GM23338 (cell line): ENCODE results near the gene SIAH1.

Experiments
- EZH2 ChIP-seq: fragments of 200-600 bp; sonication (generic); IDR thresholded peaks from one replicate; pipeline ENCODE4 v1.8.0; 2017; ENCODE audit warnings: antibody characterized with exemption, mild to moderate bottlenecking, low read depth; ENCODE audit not compliant: unreplicated experiment
- EZH2phosphoT487 ChIP-seq: fragments of 200-600 bp; sonication (generic); IDR thresholded peaks from one replicate; pipeline ENCODE4 v1.8.1; 2018; ENCODE audit warnings: antibody characterized with exemption; ENCODE audit not compliant: unreplicated experiment
- JUNB ChIP-seq: IDR thresholded peaks from one replicate; pipeline ENCODE4 v1.6.1; 2016; ENCODE audit warnings: antibody characterized with exemption; ENCODE audit not compliant: unreplicated experiment
- POLR2AphosphoS5 ChIP-seq: IDR thresholded peaks from 2 replicates; pipeline ENCODE4 v1.6.1; 2016; ENCODE audit warnings: antibody characterized with exemption, low read depth
- STAT1 ChIP-seq: IDR thresholded peaks from one replicate; pipeline ENCODE4 v1.6.1; 2016; ENCODE audit warnings: antibody characterized with exemption; ENCODE audit not compliant: unreplicated experiment
- ZNF114 ChIP-seq: fragments of 250-450 bp; sonication (Bioruptor Pico); IDR thresholded peaks from 2 replicates; pipeline ENCODE4 v1.5.0; 2020; ENCODE audit warnings: mild to moderate bottlenecking, moderate library complexity
- TF ChIP-seq, protein P1 (sequence below), 2 experiments: fragments of 200-600 bp in 1 of 2; sonication (generic) in 1 of 2; conservative IDR thresholded peaks; 2 replicates each; pipeline versions ENCODE4 v1.5.1 to v1.6.1; 2016 to 2017; ENCODE audit warnings: antibody characterized with exemption in 2 of 2, low read depth in 2 of 2, mild to moderate bottlenecking in 2 of 2, moderate library complexity in 1 of 2
- TF ChIP-seq, protein P2 (sequence below): IDR thresholded peaks from one replicate; pipeline ENCODE4 v1.6.1; 2018; ENCODE audit warnings: antibody characterized with exemption; ENCODE audit not compliant: unreplicated experiment
- TF ChIP-seq, protein P3 (sequence below): IDR thresholded peaks from 2 replicates; pipeline ENCODE4 v1.6.1; 2016; ENCODE audit warnings: antibody characterized with exemption

DNA sequence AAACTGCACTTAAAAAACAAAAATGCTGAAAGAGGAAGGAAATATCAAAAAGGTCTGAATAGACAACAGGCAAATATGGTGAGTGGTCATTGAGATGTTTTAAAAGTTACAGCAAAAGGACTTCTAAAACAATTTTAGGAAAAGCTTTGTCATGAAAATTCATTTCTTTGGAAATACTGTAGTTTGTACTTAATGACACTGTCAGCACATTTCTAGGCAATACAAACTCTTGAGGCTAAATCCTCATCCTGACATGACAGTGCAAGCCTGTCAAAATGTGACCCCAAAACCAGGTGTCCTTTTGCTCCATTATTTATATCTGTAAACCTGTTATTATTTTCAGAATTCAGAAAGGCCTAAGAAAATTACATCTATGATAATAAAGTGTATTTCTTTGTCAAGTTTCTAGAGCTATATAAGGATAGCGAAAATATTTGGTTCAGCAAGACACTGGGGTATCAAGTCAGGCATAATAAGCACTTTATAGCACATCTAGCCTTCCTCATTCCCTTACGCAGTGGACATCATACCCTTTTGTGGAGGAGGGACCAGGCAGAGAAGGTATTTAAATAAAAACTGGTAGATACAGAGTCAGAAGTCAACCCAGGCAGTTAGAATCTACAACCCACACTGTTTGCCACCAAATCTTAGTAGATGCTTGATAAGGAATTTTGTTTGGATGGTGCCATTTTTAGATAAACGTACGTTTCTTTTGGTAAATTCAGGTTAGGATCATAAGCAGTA lies 28.4 kb downstream of the SIAH1 start:
- TF ChIP-seq, protein P1, sequence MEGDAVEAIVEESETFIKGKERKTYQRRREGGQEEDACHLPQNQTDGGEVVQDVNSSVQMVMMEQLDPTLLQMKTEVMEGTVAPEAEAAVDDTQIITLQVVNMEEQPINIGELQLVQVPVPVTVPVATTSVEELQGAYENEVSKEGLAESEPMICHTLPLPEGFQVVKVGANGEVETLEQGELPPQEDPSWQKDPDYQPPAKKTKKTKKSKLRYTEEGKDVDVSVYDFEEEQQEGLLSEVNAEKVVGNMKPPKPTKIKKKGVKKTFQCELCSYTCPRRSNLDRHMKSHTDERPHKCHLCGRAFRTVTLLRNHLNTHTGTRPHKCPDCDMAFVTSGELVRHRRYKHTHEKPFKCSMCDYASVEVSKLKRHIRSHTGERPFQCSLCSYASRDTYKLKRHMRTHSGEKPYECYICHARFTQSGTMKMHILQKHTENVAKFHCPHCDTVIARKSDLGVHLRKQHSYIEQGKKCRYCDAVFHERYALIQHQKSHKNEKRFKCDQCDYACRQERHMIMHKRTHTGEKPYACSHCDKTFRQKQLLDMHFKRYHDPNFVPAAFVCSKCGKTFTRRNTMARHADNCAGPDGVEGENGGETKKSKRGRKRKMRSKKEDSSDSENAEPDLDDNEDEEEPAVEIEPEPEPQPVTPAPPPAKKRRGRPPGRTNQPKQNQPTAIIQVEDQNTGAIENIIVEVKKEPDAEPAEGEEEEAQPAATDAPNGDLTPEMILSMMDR (conservative IDR thresholded peaks at IDR 0.05; ENCODE audit: low read depth in 2 of 2): no peak
- no peak for TF ChIP-seq EZH2phosphoT487
- TF ChIP-seq POLR2AphosphoS5: no peak
- no peak for TF ChIP-seq JUNB
- TF ChIP-seq EZH2: no peak
- TF ChIP-seq, protein P2, sequence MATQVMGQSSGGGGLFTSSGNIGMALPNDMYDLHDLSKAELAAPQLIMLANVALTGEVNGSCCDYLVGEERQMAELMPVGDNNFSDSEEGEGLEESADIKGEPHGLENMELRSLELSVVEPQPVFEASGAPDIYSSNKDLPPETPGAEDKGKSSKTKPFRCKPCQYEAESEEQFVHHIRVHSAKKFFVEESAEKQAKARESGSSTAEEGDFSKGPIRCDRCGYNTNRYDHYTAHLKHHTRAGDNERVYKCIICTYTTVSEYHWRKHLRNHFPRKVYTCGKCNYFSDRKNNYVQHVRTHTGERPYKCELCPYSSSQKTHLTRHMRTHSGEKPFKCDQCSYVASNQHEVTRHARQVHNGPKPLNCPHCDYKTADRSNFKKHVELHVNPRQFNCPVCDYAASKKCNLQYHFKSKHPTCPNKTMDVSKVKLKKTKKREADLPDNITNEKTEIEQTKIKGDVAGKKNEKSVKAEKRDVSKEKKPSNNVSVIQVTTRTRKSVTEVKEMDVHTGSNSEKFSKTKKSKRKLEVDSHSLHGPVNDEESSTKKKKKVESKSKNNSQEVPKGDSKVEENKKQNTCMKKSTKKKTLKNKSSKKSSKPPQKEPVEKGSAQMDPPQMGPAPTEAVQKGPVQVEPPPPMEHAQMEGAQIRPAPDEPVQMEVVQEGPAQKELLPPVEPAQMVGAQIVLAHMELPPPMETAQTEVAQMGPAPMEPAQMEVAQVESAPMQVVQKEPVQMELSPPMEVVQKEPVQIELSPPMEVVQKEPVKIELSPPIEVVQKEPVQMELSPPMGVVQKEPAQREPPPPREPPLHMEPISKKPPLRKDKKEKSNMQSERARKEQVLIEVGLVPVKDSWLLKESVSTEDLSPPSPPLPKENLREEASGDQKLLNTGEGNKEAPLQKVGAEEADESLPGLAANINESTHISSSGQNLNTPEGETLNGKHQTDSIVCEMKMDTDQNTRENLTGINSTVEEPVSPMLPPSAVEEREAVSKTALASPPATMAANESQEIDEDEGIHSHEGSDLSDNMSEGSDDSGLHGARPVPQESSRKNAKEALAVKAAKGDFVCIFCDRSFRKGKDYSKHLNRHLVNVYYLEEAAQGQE: no peak
- no peak for TF ChIP-seq ZNF114 (CRISPR knock-in tag)
- TF ChIP-seq, protein P3, sequence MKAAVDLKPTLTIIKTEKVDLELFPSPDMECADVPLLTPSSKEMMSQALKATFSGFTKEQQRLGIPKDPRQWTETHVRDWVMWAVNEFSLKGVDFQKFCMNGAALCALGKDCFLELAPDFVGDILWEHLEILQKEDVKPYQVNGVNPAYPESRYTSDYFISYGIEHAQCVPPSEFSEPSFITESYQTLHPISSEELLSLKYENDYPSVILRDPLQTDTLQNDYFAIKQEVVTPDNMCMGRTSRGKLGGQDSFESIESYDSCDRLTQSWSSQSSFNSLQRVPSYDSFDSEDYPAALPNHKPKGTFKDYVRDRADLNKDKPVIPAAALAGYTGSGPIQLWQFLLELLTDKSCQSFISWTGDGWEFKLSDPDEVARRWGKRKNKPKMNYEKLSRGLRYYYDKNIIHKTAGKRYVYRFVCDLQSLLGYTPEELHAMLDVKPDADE: no peak
- no peak for TF ChIP-seq STAT1
